ENCODE data around the gene FBXO34. TPM values are rescaled to one million over a fixed set of nuclear protein-coding genes. Genes with fewer than 3 reads are reported as not detected.

Gene FBXO34
- total RNA-seq, 4 donors from 2014 or later: 60.0 to 88.5 (median 81.9) TPM

DNA sequence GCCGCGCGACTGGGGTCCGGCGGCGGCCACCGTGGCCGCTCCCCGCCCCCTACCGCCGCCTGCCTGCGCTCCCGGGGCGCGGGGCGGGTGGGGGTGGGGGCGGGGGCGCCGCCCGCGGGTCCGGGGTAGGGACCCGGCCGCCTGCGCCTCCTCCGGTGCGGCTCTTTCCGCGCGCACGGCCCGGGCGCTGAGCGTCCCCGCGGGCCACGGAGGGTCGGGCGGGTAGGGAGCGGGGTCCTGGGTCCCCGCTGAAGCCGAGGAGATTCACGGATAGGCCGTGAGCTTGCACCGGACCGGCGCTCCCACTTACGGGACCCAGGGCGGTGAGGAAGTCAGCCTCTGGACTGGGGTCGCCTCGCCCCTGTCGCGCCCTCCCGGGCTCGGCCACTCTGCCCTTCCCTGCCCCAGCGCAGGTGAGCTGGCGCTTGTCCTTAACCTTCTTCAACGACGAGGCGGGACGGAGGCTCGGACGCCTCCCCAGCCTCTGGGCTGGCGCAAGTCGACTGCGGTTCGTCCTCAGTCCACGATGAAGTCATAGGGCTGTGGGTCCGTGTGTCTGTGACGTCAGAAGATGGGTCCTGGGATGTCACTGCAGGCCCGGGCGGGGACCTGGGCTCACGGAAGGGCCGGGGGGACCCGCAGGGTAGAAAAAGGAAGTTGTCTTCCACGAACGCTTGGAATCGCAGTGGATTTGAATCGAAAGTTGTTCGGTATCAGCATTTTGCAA lies 514 bp downstream of the FBXO34 start:
- H3K9me3 ChIP-seq: no peaks in the 10 kb centered on the region
- peaks cover 44 to 52% of the 10 kb centered on the region in 2 donors for H3K4me1 ChIP-seq
- intact Hi-C loops (cut with DNase I): no loop called here
- H3K27me3 ChIP-seq: no peaks in the 10 kb centered on the region
- TF ChIP-seq POLR2A (IDR thresholded peaks at IDR 0.05) (peak; percentile 30 to 58), CTCF (IDR thresholded peaks at IDR 0.05) (no peak)
- WGBS, 2 donors: 1% methylated on average over 23 to 24 of the region's 80 CpGs
- peak overlapping the region; percentile 94 to 96 (median 96) for H3K27ac ChIP-seq
- H3K36me3 ChIP-seq: no peaks in the 10 kb centered on the region
- peak overlapping the region; percentile 87 to 95 (median 93) for H3K4me3 ChIP-seq (replicated peaks in 1 of 3)
- DNase-seq: peak; percentile 69 to 70

- Histone ChIP-seq H3K36me3 (no peaks in the 10 kb centered on the region), H3K4me1 (peaks cover 40 to 54% of the 10 kb centered on the region in 2 donors), H3K27ac (peak overlapping the region; percentile 94 to 96 (median 96)), H3K27me3 (no peaks in the 10 kb centered on the region), H3K9me3 (no peaks in the 10 kb centered on the region), H3K4me3 (replicated peaks in 1 of 3) (peak overlapping the region; percentile 87 to 95 (median 93))
- intact Hi-C loops (cut with DNase I): no loop called here
- no peak for TF ChIP-seq CTCF (IDR thresholded peaks at IDR 0.05)
- 2 to 4% methylated on average over 1 of the region's 1 CpG for WGBS, 2 donors
- no peak for DNase-seq
Measured at GRCh38 chr14:55272387-55272786, 1.2 kb downstream of the FBXO34 start.

DNA sequence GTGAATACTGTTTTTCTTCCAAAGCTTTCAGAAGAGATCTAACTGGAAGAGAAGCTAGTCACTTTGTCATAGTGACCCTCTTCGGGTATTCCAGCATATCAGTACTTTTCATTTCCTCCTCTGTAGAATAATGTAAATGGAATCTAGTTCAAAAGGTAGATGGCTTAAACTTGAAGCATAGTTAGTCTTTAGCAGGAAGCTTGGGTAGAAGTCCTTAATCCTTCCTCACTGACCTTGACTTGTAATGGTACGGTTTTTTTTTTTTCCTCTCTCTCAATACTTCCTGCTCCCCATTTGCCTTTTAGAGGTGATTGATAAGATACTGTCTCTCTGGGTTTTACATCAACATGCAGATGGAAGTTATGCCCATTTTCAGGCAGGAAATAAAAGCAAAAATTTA lies 1.7 kb downstream of the FBXO34 start:
- intact Hi-C loops (cut with DNase I): no loop called here
- Histone ChIP-seq H3K36me3 (no peaks in the 10 kb centered on the region), H3K4me3 (replicated peaks in 1 of 3) (peak overlapping the region in 2 of 3 donors; percentile 87 to 93), H3K9me3 (no peaks in the 10 kb centered on the region), H3K4me1 (peaks cover 41 to 59% of the 10 kb centered on the region in 2 donors), H3K27ac (peak overlapping the region; percentile 94 to 96 (median 96)), H3K27me3 (no peaks in the 10 kb centered on the region)
- WGBS, 2 donors: 33 to 41% methylated on average over 2 of the region's 2 CpGs
- TF ChIP-seq CTCF (IDR thresholded peaks at IDR 0.05) (no peak), POLR2A (IDR thresholded peaks at IDR 0.05) (no peak)
- DNase-seq: no peak

- Histone ChIP-seq H3K27me3 (no peaks in the 10 kb centered on the region), H3K4me3 (replicated peaks in 1 of 3) (peak overlapping the region in 1 of 3 donors; percentile 93), H3K4me1 (peaks cover 32 to 50% of the 10 kb centered on the region in 2 donors), H3K27ac (peak overlapping the region; percentile 94 to 96 (median 96)), H3K36me3 (no peaks in the 10 kb centered on the region), H3K9me3 (no peaks in the 10 kb centered on the region)
- no peak for DNase-seq
- TF ChIP-seq POLR2A (IDR thresholded peaks at IDR 0.05): no peak
- TF ChIP-seq CTCF (IDR thresholded peaks at IDR 0.05): no peak
- intact Hi-C loops (cut with DNase I): no loop called here
- 55 to 56% methylated on average over 3 of the region's 3 CpGs for WGBS, 2 donors
Measured at GRCh38 chr14:55274146-55274545, 2.9 kb downstream of the FBXO34 start.

DNA sequence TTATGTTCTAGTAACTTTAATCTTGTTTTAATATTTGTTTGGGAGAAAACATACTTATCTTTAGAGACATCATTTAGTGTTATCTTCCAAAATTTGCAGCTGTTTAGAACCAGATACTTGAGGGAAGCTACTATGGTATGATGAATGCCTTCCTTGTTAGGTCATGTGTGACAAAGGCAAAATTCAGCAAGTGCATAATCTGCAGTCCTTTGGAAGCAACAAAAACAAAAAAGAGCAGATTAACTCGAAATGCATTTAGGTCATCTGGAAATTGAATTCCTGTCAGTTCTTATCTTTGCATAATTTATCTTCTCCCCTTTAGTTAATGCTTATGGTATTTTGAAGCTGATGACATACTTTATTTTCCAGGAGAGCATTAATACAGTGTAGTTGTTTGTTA lies 3.5 kb downstream of the FBXO34 start:
- H3K27ac ChIP-seq: peak overlapping the region in 1 of 3 donors; percentile 94
- intact Hi-C loops (cut with DNase I): no loop called here
- TF ChIP-seq POLR2A (IDR thresholded peaks at IDR 0.05) (no peak), CTCF (IDR thresholded peaks at IDR 0.05) (no peak)
- no peaks in the 10 kb centered on the region for H3K36me3 ChIP-seq
- H3K4me3 ChIP-seq (replicated peaks in 1 of 3): no peak overlapping the region
- peaks cover 28 to 50% of the 10 kb centered on the region in 2 donors for H3K4me1 ChIP-seq
- H3K27me3 ChIP-seq: no peaks in the 10 kb centered on the region
- DNase-seq: no peak
- no peaks in the 10 kb centered on the region for H3K9me3 ChIP-seq
- 12 to 18% methylated on average over 1 of the region's 1 CpG for WGBS, 2 donors

All from thyroid gland (tissue), 4 donors.